Mesendoderm (in vitro differentiated cells): ENCODE measurements around the gene RXRG.
A peak's percentile ranks its signal among the peaks of the same experiment; 100 is the strongest.

Source experiments
- DNase-seq: peaks from one replicate; pipeline ENCODE4 v3.0.0; 2013
- H2AK5ac ChIP-seq: 2 replicates; pipeline ENCODE4 v1.6.1; 2013; ENCODE audit warnings: low read length, inconsistent platforms
- H2BK120ac ChIP-seq: 2 replicates; pipeline ENCODE4 v1.6.1; 2013; ENCODE audit warnings: low read depth, mild to moderate bottlenecking, low read length, moderate library complexity, mixed read lengths
- H2BK15ac ChIP-seq: replicated peaks from 2 replicates; pipeline ENCODE4 v1.6.1; 2013; ENCODE audit warnings: low read depth, mild to moderate bottlenecking, moderate library complexity
- H2BK5ac ChIP-seq: 2 replicates; pipeline ENCODE4 v1.6.1; 2013; ENCODE audit warnings: low read length, inconsistent platforms
- H3K18ac ChIP-seq: 2 replicates; pipeline ENCODE4 v1.6.1; 2013; ENCODE audit warnings: mild to moderate bottlenecking, low read length, mixed read lengths
- H3K23ac ChIP-seq: one replicate; pipeline ENCODE4 v1.6.1; 2013; ENCODE audit warnings: low read length
- H3K27ac ChIP-seq: 2 replicates; pipeline ENCODE4 v1.5.1; 2013; ENCODE audit warnings: low read depth, mild to moderate bottlenecking, inconsistent platforms, low read length, moderate library complexity
- H3K27me3 ChIP-seq: 2 replicates; pipeline ENCODE4 v1.6.1; 2013; ENCODE audit warnings: low read length, control low read depth, mild to moderate bottlenecking, inconsistent platforms; ENCODE audit not compliant: insufficient read depth, poor library complexity
- H3K36me3 ChIP-seq: 2 replicates; pipeline ENCODE4 v1.6.1; 2013; ENCODE audit warnings: low read length, inconsistent platforms; ENCODE audit not compliant: control insufficient read depth, insufficient read depth
- H3K4ac ChIP-seq: one replicate; pipeline ENCODE4 v1.6.1; 2013; ENCODE audit warnings: low read depth, mild to moderate bottlenecking, low read length, moderate library complexity
- H3K4me1 ChIP-seq: 2 replicates; pipeline ENCODE4 v1.6.1; 2013; ENCODE audit warnings: low read depth, low read length, inconsistent platforms; ENCODE audit not compliant: control insufficient read depth
- H3K4me2 ChIP-seq: 2 replicates; pipeline ENCODE4 v1.6.1; 2013; ENCODE audit warnings: low read length
- H3K4me3 ChIP-seq: 2 replicates; pipeline ENCODE4 v1.5.1; 2013; ENCODE audit warnings: mild to moderate bottlenecking, low read length
- H3K56ac ChIP-seq: one replicate; pipeline ENCODE4 v1.6.1; 2013; ENCODE audit warnings: low read length
- H3K79me1 ChIP-seq: 2 replicates; pipeline ENCODE4 v1.6.1; 2013; ENCODE audit warnings: low read length, inconsistent platforms
- H3K79me2 ChIP-seq: 2 replicates; pipeline ENCODE4 v1.6.1; 2013; ENCODE audit warnings: mild to moderate bottlenecking, low read length; ENCODE audit not compliant: control insufficient read depth, insufficient read depth
- H3K9ac ChIP-seq: 2 replicates; pipeline ENCODE4 v1.6.1; 2013; ENCODE audit warnings: low read length, inconsistent platforms
- H4K5ac ChIP-seq: one replicate; pipeline ENCODE4 v1.6.1; 2013; ENCODE audit warnings: low read length
- H4K8ac ChIP-seq: one replicate; pipeline ENCODE4 v1.6.1; 2013; ENCODE audit warnings: low read depth, mild to moderate bottlenecking, control low read depth, low read length, moderate library complexity
- WGBS: extraction: QIAGEN DNeasy Blood & Tissue Kit; methylation state at CpG from one replicate; pipeline ENCODE4 v1.1.7; 2013; ENCODE audit warnings: low lambda C conversion rate, missing lambda C conversion rate; ENCODE audit not compliant: insufficient coverage; ENCODE audit errors: extremely low coverage; 5-methylcytosine and 5-hydroxymethylcytosine counted together

RXRG gene

DNA sequence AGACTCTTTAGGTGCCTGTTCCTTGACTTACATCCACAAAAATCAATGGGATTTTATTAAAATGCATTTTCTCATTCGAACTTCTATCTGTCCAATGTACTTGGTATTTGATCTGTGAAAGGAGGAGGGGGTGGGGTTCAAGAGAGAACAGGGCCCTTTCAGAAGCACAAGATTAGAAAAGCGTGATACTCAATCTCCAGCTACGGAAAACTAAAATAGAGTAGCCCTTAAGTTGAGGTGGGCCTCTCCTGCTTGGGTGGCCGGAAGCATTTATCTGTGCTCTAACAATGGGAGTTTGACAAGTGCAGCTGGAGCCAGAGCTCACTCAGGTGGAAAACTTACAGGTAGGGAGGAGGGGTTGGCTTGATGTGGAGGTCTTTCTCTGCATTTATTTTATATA lies 462 bp upstream of the RXRG start:
- Histone ChIP-seq H3K36me3 (no peaks in the 10 kb centered on the region), H3K79me2 (no peaks in the 10 kb centered on the region), H3K18ac (no peak overlapping the region), H3K56ac (peak overlapping the region; percentile 17), H3K23ac (no peak overlapping the region), H2AK5ac (no peak overlapping the region), H4K8ac (no peak overlapping the region), H3K4me2 (peak overlapping the region; percentile 8), H3K4me3 (no peak overlapping the region), H2BK5ac (no peak overlapping the region), H3K4me1 (peaks cover 14% of the 10 kb centered on the region), H2BK120ac (no peak overlapping the region), H3K9ac (no peak overlapping the region), H3K27ac (peak overlapping the region; percentile 30), H2BK15ac (no peak overlapping the region), H3K79me1 (no peaks in the 10 kb centered on the region), H3K27me3 (peaks cover 9% of the 10 kb centered on the region), H3K4ac (no peak overlapping the region), H4K5ac (no peak overlapping the region)
- DNase-seq: no peak
- WGBS: no CpG with 5 or more reads among the region's 4 CpGs

DNA sequence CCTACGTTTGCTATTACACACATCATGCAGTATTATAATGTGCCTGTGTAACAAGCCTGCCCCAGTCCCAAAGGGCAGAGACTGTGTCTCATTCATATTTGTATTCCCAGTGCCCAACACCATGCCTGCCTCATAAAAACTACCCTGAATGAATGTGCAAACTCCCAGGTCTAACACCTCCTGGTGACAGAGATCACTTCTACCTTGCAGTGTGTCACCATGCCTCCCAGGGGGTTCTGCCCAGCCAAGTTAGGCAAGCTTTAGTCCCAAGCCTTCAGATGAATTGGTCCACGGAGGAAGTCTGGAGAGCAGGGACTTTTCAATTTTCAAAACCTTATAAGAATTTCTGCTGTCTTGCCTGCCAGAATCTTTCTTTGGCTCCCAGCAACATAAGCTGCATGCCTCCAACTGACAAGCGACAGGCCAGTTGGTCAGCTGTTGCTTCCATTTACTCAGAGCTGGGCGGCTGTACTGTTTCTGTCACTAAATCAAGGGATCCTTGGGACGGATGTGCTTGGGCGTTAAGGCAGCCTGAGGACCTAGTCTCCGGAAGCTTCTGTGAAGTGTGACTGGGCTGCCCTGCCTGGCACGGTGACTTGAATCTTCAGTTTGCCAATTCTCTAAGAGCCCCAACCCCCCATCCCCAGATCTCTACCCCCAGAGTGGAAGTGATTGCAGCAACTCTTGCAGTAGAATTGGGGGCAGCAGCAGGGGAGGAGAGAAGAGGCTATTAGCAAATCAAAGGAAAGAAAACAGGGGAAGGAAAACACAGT lies 1.2 kb downstream of the RXRG start:
- no peak overlapping the region for H3K9ac ChIP-seq
- H3K79me2 ChIP-seq: no peaks in the 10 kb centered on the region
- no peak overlapping the region for H4K5ac ChIP-seq
- H2BK15ac ChIP-seq: no peak overlapping the region
- H3K4me3 ChIP-seq: no peak overlapping the region
- H3K4ac ChIP-seq: no peak overlapping the region
- no peak overlapping the region for H3K18ac ChIP-seq
- H3K4me1 ChIP-seq: peaks cover 18% of the 10 kb centered on the region
- H2BK120ac ChIP-seq: no peak overlapping the region
- no peak overlapping the region for H3K56ac ChIP-seq
- DNase-seq: peak; percentile 53
- H2AK5ac ChIP-seq: no peak overlapping the region
- H3K36me3 ChIP-seq: no peaks in the 10 kb centered on the region
- no peak overlapping the region for H3K23ac ChIP-seq
- no peaks in the 10 kb centered on the region for H3K79me1 ChIP-seq
- no peak overlapping the region for H3K27ac ChIP-seq
- no peak overlapping the region for H2BK5ac ChIP-seq
- peaks cover 9% of the 10 kb centered on the region for H3K27me3 ChIP-seq
- no peak overlapping the region for H4K8ac ChIP-seq
- WGBS: no CpG with 5 or more reads among the region's 8 CpGs
- no peak overlapping the region for H3K4me2 ChIP-seq

DNA sequence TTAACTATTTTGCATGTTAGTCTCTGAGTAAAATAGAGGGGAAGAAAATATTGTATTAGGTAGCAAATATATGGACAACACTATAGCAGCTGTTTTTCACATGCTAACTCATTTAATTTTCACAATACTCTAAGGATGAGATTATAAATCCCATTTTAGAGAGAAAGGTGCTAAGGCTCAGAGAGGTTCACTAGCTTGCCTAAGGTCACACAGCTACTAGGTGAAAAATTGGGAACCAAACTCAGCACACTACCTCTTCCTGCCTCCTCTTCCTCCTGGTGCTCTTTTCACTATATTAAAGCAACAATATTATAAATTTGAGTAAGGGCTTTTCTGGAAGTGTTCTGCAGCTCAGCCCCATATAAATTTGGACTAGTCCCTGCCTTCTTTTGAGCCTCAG lies 2.3 kb downstream of the RXRG start:
- Histone ChIP-seq H3K4ac (no peak overlapping the region), H3K27me3 (peaks cover 9% of the 10 kb centered on the region)
- DNase-seq: no peak

GRCh38 chr1:165442053-165442452 lies 2.9 kb downstream of the RXRG start:
- H4K8ac ChIP-seq: no peak overlapping the region
- DNase-seq: no peak
- no peak overlapping the region for H4K5ac ChIP-seq
- no peaks in the 10 kb centered on the region for H3K36me3 ChIP-seq
- H3K18ac ChIP-seq: no peak overlapping the region
- no peak overlapping the region for H3K27ac ChIP-seq
- H3K9ac ChIP-seq: no peak overlapping the region
- H2BK120ac ChIP-seq: no peak overlapping the region
- no peak overlapping the region for H3K23ac ChIP-seq
- H3K56ac ChIP-seq: no peak overlapping the region
- H3K4ac ChIP-seq: no peak overlapping the region
- H2BK5ac ChIP-seq: no peak overlapping the region
- H3K79me1 ChIP-seq: no peaks in the 10 kb centered on the region
- H3K4me1 ChIP-seq: peaks cover 18% of the 10 kb centered on the region
- H3K4me2 ChIP-seq: no peak overlapping the region
- no peak overlapping the region for H3K4me3 ChIP-seq
- WGBS: no CpG with 5 or more reads among the region's 3 CpGs
- H3K27me3 ChIP-seq: peaks cover 9% of the 10 kb centered on the region
- no peaks in the 10 kb centered on the region for H3K79me2 ChIP-seq
- no peak overlapping the region for H2AK5ac ChIP-seq
- no peak overlapping the region for H2BK15ac ChIP-seq

More for the DNA sequence above, 2.3 kb downstream of the RXRG start:
- no peak overlapping the region for H3K56ac ChIP-seq
- no peaks in the 10 kb centered on the region for H3K36me3 ChIP-seq
- no peak overlapping the region for H2BK120ac ChIP-seq
- H3K9ac ChIP-seq: no peak overlapping the region
- no peak overlapping the region for H4K5ac ChIP-seq
- no peak overlapping the region for H3K4me2 ChIP-seq
- no peaks in the 10 kb centered on the region for H3K79me1 ChIP-seq
- no peak overlapping the region for H3K4me3 ChIP-seq
- H3K27ac ChIP-seq: no peak overlapping the region
- no peak overlapping the region for H4K8ac ChIP-seq
- H3K4me1 ChIP-seq: peaks cover 18% of the 10 kb centered on the region
- H3K18ac ChIP-seq: no peak overlapping the region
- no peak overlapping the region for H2AK5ac ChIP-seq
- no peaks in the 10 kb centered on the region for H3K79me2 ChIP-seq
- H2BK15ac ChIP-seq: peak overlapping the region; percentile 60
- H2BK5ac ChIP-seq: no peak overlapping the region
- no peak overlapping the region for H3K23ac ChIP-seq

GRCh38 chr1:165441166-165441880 lies 3.6 kb downstream of the RXRG start:
- Histone ChIP-seq H2BK120ac (no peak overlapping the region), H3K23ac (no peak overlapping the region), H3K4me2 (no peak overlapping the region), H3K27ac (no peak overlapping the region), H3K4ac (no peak overlapping the region), H4K8ac (no peak overlapping the region), H3K4me1 (peaks cover 18% of the 10 kb centered on the region), H3K9ac (no peak overlapping the region), H3K79me2 (no peaks in the 10 kb centered on the region), H3K36me3 (no peaks in the 10 kb centered on the region), H2AK5ac (no peak overlapping the region), H3K79me1 (no peaks in the 10 kb centered on the region), H3K56ac (no peak overlapping the region), H2BK15ac (no peak overlapping the region), H4K5ac (no peak overlapping the region), H3K18ac (no peak overlapping the region), H3K4me3 (no peak overlapping the region), H3K27me3 (peaks cover 9% of the 10 kb centered on the region), H2BK5ac (no peak overlapping the region)
- WGBS: no CpG with 5 or more reads among the region's 5 CpGs
- DNase-seq: no peak
